Left ventricle myocardium inferior (tissue), 1 donor: Measurements from ENCODE around the gene TCEAL5. TPM values are rescaled to one million over a fixed set of nuclear protein-coding genes. Genes with fewer than 3 reads are reported as not detected.
"Not testable (repeated sequence)": the region's sequence is repeated elsewhere in the genome, so short reads cannot be mapped to it uniquely, and the experiment has no call there.

Experiments used
- DNase-seq: peaks from one replicate; pipeline ENCODE4 v3.0.0-alpha.2; 2020
- H3K27ac ChIP-seq: fragments of 200-600 bp; replicated peaks from 2 replicates; pipeline ENCODE4 v1.8.0; 2021
- H3K27me3 ChIP-seq: fragments of 200-600 bp; 2 replicates; pipeline ENCODE4 v1.8.0; 2021; ENCODE audit warnings: low read depth
- H3K36me3 ChIP-seq: fragments of 200-600 bp; 2 replicates; pipeline ENCODE4 v1.8.0; 2021
- H3K4me1 ChIP-seq: fragments of 200-600 bp; 2 replicates; pipeline ENCODE4 v1.8.0; 2021
- H3K4me3 ChIP-seq: fragments of 200-600 bp; 2 replicates; pipeline ENCODE4 v1.8.0; 2021; ENCODE audit warnings: mild to moderate bottlenecking, moderate library complexity
- H3K9me3 ChIP-seq: fragments of 200-600 bp; replicated peaks from 2 replicates; pipeline ENCODE4 v1.8.0; 2021
- intact Hi-C: fragments of 100-400 bp; cut with micrococcal nuclease; formaldehyde crosslinking; loops from one replicate; pipeline ENCODE4 v1.11.0; 2022
- total RNA-seq: library from RNA; stranded (reverse); fragmentation: NEBNext Ultra II Directional; extraction: Animal tissue kit (Norgen Biotek cat#: 25700); gene quantifications from one replicate; pipeline ENCODE4 v1.2.1, GENCODE V29; 2021
- TF ChIP-seq, protein P1 (sequence below): fragments of 200-600 bp; IDR thresholded peaks from 2 replicates; pipeline ENCODE4 v1.8.0; 2021; ENCODE audit warnings: antibody characterized with exemption, mild to moderate bottlenecking, borderline replicate concordance
- donor health status: DM: no; HTN: yes; CAD: no; lungs with severe emphysema.

Gene TCEAL5
- total RNA-seq, 1 donor from 2014 or later = 0.19 TPM

DNA sequence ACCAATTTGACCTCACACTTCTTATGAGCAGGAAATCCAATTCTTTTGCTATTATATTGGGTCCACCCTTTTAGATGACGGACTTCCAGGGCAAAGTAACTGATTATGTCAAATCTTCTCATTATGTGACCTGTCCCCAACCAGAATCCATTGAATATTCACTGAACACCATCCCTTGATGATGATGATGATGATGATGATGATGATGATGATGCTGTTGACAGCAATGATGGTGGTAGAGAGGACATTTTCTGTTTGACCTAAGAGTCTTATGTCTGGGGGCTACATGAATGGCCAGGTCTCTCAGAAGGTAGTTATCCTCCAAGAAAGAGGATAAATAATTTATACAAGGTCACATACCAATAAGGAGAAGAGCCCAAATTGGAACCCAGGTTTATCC is 26.7 kb downstream of the TCEAL5 start:
- Histone ChIP-seq H3K9me3 (no peaks in the 10 kb centered on the region), H3K4me3 (no peak overlapping the region), H3K27ac (no peak overlapping the region), H3K27me3 (no peaks in the 10 kb centered on the region), H3K4me1 (peaks cover 21% of the 10 kb centered on the region), H3K36me3 (no peaks in the 10 kb centered on the region)
- TF ChIP-seq, protein P1, sequence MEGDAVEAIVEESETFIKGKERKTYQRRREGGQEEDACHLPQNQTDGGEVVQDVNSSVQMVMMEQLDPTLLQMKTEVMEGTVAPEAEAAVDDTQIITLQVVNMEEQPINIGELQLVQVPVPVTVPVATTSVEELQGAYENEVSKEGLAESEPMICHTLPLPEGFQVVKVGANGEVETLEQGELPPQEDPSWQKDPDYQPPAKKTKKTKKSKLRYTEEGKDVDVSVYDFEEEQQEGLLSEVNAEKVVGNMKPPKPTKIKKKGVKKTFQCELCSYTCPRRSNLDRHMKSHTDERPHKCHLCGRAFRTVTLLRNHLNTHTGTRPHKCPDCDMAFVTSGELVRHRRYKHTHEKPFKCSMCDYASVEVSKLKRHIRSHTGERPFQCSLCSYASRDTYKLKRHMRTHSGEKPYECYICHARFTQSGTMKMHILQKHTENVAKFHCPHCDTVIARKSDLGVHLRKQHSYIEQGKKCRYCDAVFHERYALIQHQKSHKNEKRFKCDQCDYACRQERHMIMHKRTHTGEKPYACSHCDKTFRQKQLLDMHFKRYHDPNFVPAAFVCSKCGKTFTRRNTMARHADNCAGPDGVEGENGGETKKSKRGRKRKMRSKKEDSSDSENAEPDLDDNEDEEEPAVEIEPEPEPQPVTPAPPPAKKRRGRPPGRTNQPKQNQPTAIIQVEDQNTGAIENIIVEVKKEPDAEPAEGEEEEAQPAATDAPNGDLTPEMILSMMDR = no peak
- DNase-seq = no peak
- intact Hi-C loops = no loop called here

DNA sequence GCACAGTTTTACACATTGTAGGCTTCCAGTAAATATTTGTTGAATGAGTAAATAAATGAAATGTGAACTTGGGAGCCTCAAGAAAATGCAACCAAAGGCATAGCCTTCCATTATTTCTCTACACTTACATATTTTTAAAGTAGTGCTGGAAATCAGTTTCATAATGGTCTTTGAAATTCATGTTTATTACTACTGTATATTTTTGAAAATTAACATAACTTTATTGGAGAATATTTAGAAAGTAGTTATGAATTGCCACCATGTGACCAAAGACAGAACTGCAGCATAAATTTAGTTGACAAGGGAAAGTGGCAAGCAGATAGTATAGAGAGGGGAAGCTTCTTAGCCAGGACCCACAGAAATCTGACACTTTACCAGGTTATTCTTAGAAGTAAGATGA is 28.0 kb downstream of the TCEAL5 start:
- no peaks in the 10 kb centered on the region for H3K36me3 ChIP-seq
- no peak overlapping the region for H3K4me3 ChIP-seq
- peaks cover 17% of the 10 kb centered on the region for H3K4me1 ChIP-seq
- no peaks in the 10 kb centered on the region for H3K27me3 ChIP-seq
- intact Hi-C loops = no loop called here
- DNase-seq = no peak
- TF ChIP-seq, protein P1 = peak; percentile 50
- H3K27ac ChIP-seq = no peak overlapping the region
- no peaks in the 10 kb centered on the region for H3K9me3 ChIP-seq

DNA sequence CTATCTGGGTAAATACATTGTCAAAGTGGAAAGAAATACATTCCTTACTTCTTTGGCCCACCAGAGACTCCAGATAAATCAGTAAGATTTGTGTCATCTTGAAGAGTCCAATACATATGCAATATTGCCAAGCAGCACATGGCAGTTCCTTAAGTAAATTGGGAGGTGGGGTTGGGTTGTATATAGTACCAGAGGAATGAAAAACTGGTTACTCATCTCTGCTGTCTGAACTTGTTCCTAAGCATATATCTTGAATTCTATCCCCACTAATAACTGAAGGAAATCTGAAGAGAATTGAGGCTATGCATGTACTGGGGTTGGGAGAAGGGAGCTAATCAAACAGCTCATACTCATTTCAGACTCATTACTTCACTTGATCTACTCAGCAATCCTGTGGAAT is 36.4 kb downstream of the TCEAL5 start:
- intact Hi-C loops = no loop called here
- H3K9me3 ChIP-seq = no peaks in the 10 kb centered on the region
- no peak for DNase-seq

DNA sequence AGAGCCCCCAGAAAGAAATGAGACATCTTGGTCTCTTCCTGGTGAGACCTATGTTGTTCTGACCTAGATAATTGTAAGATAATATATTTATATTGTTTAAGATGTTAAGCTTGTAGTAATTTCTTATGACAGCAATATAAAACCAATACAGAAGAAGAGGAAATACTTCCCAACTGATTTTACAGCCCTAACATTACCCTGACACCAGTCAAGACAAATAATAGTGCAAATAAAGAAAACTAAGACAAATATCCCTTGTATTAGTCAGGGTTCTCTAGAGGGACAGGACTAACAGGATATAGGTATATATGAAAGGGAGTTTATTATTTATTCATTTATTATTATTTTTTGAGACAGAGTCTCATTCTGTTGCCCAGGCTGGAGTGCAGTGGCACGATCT is 40.3 kb downstream of the TCEAL5 start:
- no peaks in the 10 kb centered on the region for H3K9me3 ChIP-seq
- TF ChIP-seq, protein P1 = no peak
- H3K27me3 ChIP-seq = no peaks in the 10 kb centered on the region
- no peaks in the 10 kb centered on the region for H3K36me3 ChIP-seq
- DNase-seq = no peak
- no peaks in the 10 kb centered on the region for H3K4me1 ChIP-seq
- no peak overlapping the region for H3K27ac ChIP-seq
- intact Hi-C loops = no loop called here
- no peak overlapping the region for H3K4me3 ChIP-seq

More for the DNA sequence above, 36.4 kb downstream of the TCEAL5 start:
- no peak overlapping the region for H3K4me3 ChIP-seq
- no peaks in the 10 kb centered on the region for H3K27me3 ChIP-seq
- no peaks in the 10 kb centered on the region for H3K36me3 ChIP-seq
- no peak overlapping the region for H3K27ac ChIP-seq
- TF ChIP-seq, protein P1 = no peak
- no peaks in the 10 kb centered on the region for H3K4me1 ChIP-seq

DNA sequence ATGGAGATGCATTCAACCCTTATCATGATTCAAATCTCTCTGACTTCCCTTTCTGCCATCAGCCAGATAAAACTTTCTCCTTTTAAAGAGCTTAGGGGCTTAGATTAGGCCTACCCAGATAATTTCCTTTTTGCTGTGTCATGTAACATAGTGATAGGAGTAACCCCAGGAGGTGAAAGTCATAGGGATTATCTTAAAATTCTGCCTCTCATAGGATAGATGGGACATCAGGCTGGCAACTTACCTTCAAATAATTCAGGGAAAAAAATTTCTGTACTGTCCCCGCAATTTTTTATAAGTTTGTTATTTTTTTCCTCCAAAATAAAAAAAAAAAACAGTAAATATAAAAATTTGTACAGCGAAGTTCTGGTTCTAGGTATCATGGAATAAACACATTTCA is 40.9 kb downstream of the TCEAL5 start:
- intact Hi-C loops, H3K4me3 ChIP-seq, H3K36me3 ChIP-seq, H3K9me3 ChIP-seq, H3K4me1 ChIP-seq, DNase-seq, H3K27ac ChIP-seq, H3K27me3 ChIP-seq: not testable (repeated sequence)

DNA sequence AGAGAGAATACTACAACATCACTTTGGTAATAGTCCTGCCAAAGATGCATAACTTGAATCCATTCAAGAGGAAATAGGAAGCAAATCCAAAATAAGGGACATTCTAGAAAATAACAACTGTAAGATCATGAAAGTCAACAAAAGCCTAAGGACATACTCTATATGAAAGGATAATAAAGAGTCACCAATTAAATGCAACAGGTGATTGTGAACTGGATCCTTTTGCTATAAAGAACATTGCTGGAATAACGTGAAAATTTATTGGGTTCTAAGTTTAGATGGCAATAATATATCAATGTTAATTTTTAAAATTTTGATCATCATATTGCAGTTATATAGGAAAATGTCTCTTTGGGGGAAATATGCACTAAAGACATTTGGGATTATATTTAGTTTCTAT is 41.7 kb downstream of the TCEAL5 start:
- Histone ChIP-seq H3K36me3 (no peaks in the 10 kb centered on the region), H3K9me3 (no peaks in the 10 kb centered on the region), H3K4me1 (no peaks in the 10 kb centered on the region), H3K4me3 (no peak overlapping the region), H3K27me3 (no peaks in the 10 kb centered on the region), H3K27ac (no peak overlapping the region)
- no peak for DNase-seq
- intact Hi-C loops = no loop called here
- TF ChIP-seq, protein P1 = no peak
